ENCODE measurements around the gene GKAP1.

DNA sequence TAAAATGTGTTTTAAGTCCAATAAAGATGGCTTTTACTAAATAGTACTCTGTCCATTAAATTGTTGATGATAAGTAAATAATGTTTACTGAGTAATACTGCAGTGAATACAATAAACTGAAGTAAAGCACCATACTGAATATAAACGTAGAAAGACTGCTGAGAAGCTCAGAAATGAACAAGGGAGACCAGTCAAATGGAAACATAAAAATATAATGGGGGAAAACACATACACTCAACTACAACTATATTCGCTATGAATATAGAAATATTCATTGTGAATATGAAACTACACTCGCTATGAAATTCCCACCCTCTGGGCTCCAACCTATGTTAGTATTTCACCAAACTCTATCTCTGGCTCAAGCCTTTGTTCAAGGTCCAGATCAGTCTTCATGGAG is 67.9 kb downstream of the GKAP1 start:
- TF ChIP-seq, protein P1, sequence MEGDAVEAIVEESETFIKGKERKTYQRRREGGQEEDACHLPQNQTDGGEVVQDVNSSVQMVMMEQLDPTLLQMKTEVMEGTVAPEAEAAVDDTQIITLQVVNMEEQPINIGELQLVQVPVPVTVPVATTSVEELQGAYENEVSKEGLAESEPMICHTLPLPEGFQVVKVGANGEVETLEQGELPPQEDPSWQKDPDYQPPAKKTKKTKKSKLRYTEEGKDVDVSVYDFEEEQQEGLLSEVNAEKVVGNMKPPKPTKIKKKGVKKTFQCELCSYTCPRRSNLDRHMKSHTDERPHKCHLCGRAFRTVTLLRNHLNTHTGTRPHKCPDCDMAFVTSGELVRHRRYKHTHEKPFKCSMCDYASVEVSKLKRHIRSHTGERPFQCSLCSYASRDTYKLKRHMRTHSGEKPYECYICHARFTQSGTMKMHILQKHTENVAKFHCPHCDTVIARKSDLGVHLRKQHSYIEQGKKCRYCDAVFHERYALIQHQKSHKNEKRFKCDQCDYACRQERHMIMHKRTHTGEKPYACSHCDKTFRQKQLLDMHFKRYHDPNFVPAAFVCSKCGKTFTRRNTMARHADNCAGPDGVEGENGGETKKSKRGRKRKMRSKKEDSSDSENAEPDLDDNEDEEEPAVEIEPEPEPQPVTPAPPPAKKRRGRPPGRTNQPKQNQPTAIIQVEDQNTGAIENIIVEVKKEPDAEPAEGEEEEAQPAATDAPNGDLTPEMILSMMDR (IDR thresholded peaks at IDR 0.05) = no peak
- no peak for TF ChIP-seq POLR2AphosphoS5 (IDR thresholded peaks at IDR 0.05)
- TF ChIP-seq POLR2A (IDR thresholded peaks at IDR 0.05) = no peak
- TF ChIP-seq EP300 (IDR thresholded peaks at IDR 0.05) = no peak

Measured in sigmoid colon (tissue), 4 donors.